EL (cell line): ENCODE results near the gene DIP2C.
"Not testable (repeated sequence)": the region's sequence is repeated elsewhere in the genome, so short reads cannot be mapped to it uniquely, and the experiment has no call there.

ENCODE experiments used
- DNase-seq: peaks from one replicate; pipeline ENCODE4 v3.0.0-alpha.2; 2016

DIP2C gene

GRCh38 chr10:364267-364775 lies 325.1 kb downstream of the DIP2C start:
- DNase-seq = no peak

GRCh38 chr10:363152-363551 lies 326.3 kb downstream of the DIP2C start:
- no peak for DNase-seq

GRCh38 chr10:361203-362081 lies 328.0 kb downstream of the DIP2C start:
- no peak for DNase-seq

- no peak for DNase-seq
These were observed 328.8 kb downstream of the DIP2C start for GRCh38 chr10:360653-361052.

- no peak for DNase-seq
These were observed 329.7 kb downstream of the DIP2C start for GRCh38 chr10:359762-360161.

- DNase-seq = no peak
These were observed 330.4 kb downstream of the DIP2C start for GRCh38 chr10:359093-359492.

GRCh38 chr10:357201-357950 lies 332.1 kb downstream of the DIP2C start:
- no peak for DNase-seq

GRCh38 chr10:356452-356851 lies 333.0 kb downstream of the DIP2C start:
- DNase-seq = no peak

- DNase-seq = no peak
These were observed 334.4 kb downstream of the DIP2C start for GRCh38 chr10:354901-355617.

GRCh38 chr10:352476-353235 lies 336.8 kb downstream of the DIP2C start:
- no peak for DNase-seq

- DNase-seq = no peak
These were observed 337.6 kb downstream of the DIP2C start for GRCh38 chr10:351770-352334.

- no peak for DNase-seq
These were observed 338.4 kb downstream of the DIP2C start for GRCh38 chr10:350981-351501.

GRCh38 chr10:349081-349480 lies 340.4 kb downstream of the DIP2C start:
- DNase-seq = no peak

GRCh38 chr10:348456-348855 lies 341.0 kb downstream of the DIP2C start:
- DNase-seq = no peak

- DNase-seq = not testable (repeated sequence)
These were observed 341.7 kb downstream of the DIP2C start for GRCh38 chr10:347774-348173.

- DNase-seq = not testable (repeated sequence)
These were observed 342.3 kb downstream of the DIP2C start for GRCh38 chr10:347190-347589.

GRCh38 chr10:344582-345200 lies 344.8 kb downstream of the DIP2C start:
- no peak for DNase-seq

- DNase-seq = no peak
These were observed 345.9 kb downstream of the DIP2C start for GRCh38 chr10:343231-344220.

- no peak for DNase-seq
These were observed 348.3 kb downstream of the DIP2C start for GRCh38 chr10:341081-341740.

- no peak for DNase-seq
These were observed 348.8 kb downstream of the DIP2C start for GRCh38 chr10:340646-341045.
